GM15510 (cell line): ENCODE measurements around the gene LZTFL1.

Experiments
- POLR2A ChIP-seq: IDR thresholded peaks from 3 replicates; pipeline ENCODE4 v1.6.1; 2011; ENCODE audit warnings: borderline replicate concordance; ENCODE audit not compliant: insufficient read length; ENCODE audit errors: extremely low read depth

Gene LZTFL1

DNA sequence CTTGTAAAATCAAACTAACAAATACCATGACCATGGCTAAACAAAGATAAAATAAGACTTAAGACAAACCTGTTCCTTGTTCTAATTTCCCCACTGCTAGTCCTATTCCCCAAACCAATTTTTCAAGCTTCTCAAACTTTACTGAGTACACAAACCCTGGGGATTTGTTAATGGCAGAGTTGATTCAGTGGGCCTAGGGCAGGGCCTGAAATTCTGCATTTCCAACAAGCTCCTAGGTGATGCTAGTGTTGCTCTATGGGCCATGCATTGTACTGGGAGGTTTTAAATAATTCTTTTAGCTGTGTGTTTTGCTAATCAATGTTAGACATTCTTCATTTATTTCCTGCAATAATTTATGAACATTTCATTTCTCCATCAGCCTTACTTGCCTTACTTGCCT is 31.1 kb upstream of the LZTFL1 start:
- no peak for TF ChIP-seq POLR2A

DNA sequence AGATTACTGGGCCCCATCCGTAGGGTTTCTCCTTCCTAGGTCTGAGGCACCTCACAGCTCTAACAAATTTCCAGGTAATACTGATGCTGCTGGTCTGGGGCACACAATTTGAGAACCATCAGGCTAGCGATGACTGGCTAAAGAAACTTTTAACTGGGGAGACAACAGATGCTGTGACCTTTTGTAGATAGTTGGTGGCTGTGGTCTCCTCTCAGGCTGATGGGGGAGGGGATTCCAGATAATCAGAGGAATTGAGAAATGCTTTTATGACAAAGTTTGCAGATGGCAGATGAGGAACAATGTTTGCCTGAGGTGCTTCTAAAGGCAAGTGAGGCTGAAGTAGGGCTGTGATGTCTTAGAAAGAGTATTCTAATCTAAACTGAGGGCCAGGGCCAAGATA is 30.6 kb upstream of the LZTFL1 start:
- no peak for TF ChIP-seq POLR2A

DNA sequence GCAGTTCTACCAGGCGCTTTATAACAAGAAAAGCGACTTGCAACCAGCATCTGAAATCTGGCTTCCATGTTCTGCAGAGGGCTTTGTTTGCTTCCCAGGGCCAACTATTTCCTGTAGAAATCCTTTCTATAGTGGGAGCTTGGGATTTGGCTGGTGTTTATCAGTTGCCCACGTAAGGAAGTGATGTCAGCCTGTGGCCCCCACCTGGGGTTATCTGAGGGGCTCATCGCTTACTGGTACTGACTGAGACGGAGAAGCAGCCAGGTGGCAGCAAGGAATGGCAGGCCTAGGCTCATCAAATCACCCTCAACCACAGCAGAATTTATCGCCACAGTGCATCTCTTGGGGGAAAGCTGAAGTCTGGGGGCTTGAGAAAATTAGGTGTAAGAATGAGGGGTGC is 29.9 kb upstream of the LZTFL1 start:
- no peak for TF ChIP-seq POLR2A

DNA sequence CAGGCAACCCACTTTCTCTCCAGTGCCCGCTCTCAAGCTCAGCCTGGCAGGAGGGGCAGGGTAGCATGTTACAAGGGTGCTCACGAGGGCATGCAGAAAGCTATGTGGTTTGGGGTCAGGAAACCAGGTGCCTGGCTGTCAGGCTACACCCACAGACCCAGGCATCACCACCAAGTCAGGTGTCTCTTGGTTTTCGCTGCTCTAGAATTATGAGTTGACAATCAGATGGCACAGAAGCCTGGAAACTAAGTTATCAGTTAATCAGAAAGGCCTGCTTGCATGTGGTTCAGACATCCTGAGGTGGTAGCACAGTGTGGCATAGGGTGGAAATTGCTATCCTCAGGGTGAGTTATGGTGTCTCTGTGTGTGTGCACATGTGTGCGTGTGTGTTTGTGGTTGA is 28.2 kb upstream of the LZTFL1 start:
- no peak for TF ChIP-seq POLR2A

DNA sequence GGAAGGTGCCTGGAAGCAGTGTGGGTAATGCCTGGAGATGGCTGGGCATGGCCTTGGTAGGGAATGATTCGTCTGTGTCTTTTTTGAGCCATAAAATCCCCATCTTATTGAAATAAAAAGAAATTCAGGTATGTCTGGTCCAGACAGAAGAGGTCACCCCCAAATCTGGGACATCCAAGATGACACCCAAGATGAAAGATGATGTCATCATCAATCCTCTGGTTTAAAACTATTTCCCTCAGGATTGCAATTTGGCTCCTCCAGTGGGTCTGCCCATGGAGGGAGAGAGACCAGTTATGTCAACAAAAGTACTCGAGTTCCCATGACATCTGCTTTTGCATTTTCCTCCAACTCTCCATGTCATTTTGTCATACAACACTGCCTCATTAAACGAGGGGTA is 27.7 kb upstream of the LZTFL1 start:
- TF ChIP-seq POLR2A: no peak

DNA sequence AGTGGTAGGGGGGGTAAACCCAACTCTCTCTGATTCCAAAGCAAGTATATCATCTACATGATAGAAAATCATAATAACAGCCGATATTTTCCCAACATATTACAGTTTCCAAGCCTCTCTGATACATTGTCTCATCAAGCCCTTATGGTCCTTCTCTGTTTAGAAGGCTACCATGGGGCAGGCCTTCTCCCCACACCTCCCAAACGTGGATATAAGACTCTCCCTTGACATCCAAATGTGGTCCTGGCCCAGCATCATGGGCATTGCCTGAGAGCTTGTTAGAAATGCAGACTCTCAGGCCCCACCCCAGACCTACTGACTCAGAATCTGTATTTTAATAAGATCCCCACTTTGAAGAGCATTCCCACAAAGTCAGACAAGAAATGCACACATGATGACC is 26.7 kb upstream of the LZTFL1 start:
- no peak for TF ChIP-seq POLR2A

DNA sequence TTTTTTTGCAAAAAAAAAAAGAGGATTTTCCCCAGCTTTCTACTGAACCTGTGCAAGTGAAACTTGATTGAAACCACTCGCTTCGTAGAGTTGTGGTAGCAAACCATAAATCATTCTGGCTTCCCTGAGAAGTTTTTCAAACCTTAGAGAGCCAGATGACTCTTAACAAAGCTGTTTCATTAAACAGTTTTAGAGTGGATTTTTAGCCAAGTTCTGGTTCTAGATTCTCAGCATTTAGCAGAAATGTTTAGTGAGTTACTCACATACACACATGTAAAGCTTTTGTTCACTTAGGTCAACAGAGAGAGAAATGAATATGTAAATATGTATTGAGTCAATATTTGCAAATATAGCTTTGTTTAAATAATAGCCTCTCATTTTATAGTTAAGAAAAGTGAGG is 26.3 kb upstream of the LZTFL1 start:
- no peak for TF ChIP-seq POLR2A

DNA sequence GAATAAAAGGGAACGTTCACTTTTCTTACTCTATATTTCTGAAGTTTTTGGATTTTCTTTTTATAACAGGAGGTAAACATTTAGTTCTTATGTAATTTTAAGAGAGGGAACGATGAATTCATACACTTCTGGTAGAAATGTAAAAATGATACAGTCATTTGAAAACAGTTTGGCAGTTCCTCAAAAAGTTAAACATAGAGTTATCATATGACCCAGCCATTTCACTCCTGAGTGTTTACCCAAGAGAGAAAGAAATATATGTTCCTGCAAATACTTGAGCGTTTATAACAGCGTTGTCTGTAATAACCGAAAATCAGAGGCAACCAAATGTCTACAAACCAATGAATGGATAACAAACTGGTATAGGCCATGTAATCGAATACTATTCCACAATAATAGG is 23.6 kb upstream of the LZTFL1 start:
- no peak for TF ChIP-seq POLR2A

DNA sequence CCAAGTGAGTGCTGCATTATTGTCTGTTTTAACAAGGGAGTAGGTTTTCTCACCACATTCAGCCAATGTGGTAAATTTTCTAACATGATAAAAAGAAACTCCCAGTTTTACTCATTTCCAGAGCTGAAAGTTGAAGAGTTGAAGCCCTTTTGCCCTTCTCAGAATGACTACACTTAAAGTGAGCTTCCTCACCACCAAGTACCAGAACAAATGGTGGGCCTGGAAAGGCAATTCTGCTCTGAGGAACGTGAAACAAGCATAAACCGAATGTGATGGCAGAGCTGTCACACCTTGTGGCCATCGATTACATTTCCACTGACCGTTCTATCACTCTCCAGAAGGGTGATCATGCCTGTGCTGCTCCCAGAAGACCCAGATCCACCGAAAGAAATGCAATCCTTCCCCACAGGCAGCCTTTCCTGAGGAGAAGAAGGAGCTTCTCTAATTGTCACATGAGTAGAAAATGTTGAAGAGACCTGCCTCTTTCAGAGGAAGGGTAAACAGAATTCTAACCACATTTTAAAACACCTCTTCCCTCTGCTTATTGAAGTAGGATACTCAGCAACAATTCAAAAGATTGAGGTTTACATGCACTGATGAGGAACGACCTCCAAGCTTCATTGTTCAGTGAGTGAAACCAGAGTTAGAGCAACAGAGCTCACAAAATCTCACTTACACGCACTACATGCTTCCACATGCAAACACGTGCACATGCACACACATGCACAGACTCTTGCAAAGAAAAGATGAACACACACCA is 23.0 kb upstream of the LZTFL1 start:
- no peak for TF ChIP-seq POLR2A

DNA sequence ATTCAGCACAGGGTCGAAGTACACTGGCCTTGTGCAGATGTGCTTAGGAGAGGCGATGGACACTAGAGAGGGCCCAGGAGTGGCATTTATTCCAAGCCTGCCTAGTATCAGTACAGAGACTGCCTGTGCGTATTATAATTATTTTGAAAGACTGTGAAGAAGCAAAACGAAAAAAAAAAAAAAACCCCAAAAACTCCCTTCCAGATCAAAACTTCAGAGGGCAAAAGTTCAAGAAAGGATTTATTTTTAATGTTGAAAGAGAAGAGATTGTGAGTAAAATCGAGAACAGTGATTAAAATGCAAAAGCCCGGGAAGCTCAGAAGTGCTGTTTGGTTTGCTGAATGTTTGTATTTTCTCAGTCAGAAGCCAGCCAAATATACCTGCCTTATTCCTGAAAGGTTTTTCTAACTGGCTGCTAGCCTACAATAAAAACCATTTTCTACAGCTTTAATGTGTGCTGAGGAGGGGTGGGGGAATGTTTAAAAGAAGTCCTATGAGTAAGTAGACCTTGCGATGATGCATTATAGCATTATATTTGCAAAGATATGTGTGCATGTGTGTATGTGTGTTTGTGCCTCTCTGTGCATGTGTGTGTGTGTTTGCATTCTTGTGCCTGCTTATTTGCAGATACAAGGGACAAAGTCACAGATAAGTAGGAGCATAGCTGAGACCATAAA is 19.3 kb upstream of the LZTFL1 start:
- TF ChIP-seq POLR2A: no peak

DNA sequence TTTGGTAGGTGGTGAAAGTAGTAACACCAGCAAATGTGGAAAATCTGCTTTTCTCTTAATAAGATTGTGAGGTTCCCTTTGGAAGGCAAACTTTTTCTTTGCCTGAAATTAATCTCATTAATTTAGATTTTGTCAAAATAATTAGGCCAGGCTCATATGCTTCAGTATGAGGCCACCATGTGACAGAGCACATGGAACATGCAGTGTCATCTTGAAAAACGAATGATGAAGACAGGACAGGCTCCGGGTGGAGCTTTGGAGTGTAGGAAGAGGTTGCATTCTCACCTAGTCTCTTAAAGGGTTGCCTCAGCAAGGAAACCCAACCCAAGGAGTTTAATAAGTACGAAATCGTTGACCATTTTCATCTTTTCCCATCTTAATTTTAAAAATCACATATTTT is 18.6 kb upstream of the LZTFL1 start:
- TF ChIP-seq POLR2A: no peak

DNA sequence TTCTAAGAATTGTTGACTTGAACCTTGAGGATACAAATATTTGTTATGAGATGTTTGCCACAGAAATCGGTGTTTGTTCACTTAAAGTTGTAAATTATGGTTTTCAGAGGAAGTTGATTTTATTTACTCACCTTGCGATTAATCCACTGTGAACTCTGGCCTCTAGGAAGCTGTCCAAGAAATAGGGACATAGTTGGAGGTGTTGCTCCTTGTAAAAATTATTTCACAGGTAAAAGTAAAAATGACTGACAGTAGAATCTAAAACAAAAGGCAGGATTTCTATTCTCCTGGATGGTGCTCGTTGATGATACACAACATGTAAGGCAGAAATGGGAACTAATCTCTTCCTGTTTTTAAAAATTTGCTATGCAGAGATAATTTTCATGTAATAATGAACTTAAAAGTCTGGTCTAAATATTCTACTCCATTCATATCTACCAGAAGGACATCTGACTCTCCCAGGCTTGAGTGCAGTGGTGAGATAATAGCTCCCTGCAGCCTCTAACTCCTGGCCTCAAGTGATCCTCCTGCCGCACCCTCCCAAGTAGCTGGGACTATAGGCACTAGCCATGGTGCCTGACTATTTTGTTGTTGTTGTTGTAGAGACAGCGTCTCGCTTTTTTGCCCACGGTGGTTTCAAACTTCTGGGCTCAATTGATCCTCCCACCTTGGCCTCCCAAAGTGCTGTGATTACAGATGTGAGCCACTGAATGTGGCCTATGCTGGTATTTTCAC is 17.1 kb upstream of the LZTFL1 start:
- TF ChIP-seq POLR2A: no peak

DNA sequence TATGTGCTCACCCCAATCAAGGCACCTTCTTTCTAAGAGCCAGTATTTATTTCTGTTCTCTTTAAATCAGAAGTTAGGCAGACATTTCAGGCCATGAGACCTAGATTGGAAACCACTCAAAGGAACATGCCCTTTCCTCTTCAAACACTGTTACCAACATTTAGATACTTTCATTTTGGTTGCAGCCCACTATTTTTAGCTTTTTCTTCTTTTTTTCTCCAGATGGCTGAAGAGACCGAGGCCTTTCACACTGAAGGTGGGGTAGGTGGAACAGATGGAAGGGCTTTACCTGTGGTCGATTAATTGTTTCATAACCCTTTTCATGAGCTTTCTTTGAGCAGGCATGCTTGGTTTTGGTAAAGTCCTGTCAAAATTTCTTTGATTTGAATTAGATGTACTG is 10.9 kb upstream of the LZTFL1 start:
- TF ChIP-seq POLR2A: no peak

DNA sequence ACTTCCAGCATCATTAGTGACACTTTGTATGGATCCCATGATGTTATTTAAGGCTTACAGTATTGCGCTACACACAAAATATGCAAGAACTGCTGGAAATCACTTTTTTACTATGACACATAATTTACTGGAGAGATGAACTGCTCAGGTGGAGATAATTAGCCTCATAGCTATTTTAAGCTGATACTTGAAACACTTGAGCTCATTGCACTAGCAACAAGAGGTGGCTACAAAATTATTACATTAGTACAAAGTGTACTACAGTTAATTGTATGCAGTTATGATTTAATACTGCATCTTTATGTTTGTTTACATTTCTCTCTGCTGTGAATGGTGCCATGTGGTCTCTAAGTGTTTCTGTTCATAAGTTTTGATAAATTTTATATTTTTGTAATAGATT is 6.5 kb upstream of the LZTFL1 start:
- TF ChIP-seq POLR2A: no peak

DNA sequence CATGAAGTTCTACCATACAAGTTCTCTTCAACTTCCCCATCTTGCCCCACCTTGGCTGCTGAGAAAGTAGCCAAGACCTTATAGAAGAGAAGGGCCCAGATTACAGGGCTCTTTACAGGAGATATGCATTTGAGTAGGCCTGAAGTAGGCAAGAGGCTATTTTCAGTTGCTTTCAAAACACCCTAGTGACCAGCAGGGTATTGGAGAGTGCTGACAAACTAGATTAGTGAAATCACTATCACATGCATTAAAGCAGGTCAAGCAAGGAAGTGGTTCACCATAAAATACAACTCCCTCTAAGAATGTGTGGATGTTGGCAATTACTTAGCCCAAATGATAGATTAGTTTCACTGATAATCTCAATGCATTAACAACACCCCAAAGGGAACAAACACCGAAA is 2.7 kb upstream of the LZTFL1 start:
- TF ChIP-seq POLR2A: no peak
